HUDEP-2 (cell line): ENCODE results near the gene RTN4R.
"Not testable (repeated sequence)": the region's sequence is repeated elsewhere in the genome, so short reads cannot be mapped to it uniquely, and the experiment has no call there.

Experiments
- DNase-seq, 76 experiments: peaks; one replicate each; lab custom pipeline; 2025; ENCODE audit not compliant: unreplicated experiment in 76 of 76; lab: John Stamatoyannopoulos, UW

The RTN4R gene

DNA sequence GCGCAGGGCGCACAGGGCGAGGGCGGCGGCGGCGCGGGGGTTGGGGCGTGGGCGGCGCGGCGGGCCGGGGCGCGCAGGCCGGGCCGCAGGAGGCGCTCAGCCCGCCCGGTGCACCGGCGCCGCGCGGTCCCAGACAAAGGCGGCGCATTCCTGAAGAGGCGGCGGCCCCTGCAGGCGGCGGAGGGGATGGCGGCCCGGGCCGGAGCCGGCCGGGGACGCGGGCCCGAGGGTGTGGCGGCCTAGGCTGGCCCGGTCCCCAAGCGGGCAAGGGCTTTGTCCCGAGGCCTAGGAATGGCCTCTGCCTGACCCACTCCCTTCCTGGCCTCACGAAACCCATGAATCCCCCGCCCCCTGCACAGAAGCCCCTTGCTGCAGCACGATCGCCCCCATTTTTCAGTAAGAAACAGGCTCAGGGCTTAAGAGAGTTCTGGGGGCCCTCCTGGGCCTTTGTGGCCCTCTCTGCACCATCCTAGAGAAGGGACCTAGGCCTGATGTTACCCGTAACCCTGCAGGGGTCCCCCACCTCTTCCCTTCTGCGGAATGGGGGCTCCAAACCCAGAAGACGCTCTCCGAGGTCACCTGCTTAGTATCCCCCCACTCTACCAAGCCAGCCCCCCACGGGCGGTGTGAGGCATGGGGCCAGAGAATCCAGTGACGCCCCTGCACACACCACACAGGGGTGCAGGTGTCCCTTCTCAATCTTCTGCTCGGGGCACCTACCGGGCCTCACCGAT, at the start of gene RTN4R:
TSS of gene RTN4R (minus strand) at position 40 of the 734 bp plus-strand sequence. CDS start 226 bp downstream, outside the sequence.
- peak in 35 of 76 experiments; percentile 2 to 48 (median 26) for DNase-seq

DNA sequence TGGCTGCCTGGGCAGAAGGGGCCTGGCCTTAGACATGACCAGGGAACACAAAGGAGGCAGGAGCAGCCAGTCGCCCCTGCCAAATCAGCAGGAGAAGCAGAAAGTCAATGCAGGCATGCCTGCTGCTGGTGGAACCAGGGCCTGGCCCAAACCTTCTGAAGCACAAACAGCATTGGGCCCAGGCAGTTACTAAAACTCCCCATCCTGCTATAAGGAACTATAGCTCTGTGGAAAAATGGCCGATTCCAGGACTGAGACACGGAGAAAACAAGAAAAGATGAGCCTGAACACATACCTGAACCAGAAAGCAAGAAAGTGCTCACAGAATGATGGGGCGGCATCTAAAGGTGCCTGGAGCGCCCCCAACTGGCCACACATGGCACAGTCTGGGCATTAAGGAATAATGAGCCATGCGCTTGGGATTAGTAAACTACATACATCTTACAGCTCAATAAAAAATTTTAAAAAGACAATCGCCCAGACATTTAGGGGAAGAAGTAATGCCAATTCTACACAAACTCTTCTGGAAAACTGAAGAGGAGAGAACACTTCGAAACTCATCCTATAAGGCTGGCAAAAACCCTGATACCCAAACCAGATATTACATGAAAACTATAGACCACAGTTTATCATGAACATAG, 49.4 kb upstream of the RTN4R start:
- DNase-seq: peak in 13 of 76 experiments; percentile 2 to 36 (median 14)

DNA sequence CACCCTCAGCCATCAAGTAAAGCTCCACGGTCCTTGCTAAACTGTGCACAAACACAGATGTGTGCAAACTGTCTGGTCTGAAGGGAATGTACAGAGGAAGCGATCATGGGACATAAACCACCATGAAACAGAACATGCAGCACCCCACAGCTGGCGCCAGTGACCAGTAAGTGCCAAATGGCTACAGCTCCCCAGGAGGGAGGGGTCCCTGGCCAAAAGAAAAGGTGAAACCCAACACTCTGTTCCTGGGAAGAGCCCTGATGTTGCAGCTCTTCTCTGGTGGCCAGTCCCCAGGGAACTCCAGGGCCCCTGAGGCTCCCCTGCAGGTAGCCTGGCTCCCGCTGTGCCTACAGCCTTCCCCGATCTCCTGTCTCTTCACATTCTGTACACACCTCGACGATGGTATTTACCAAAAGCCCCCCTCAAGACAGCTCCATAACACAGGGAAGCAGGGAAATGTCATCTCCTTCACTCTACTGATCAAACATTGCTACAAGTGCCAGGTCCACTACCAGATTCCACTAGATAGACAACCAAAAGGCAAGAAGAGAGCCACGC, 48.8 kb upstream of the RTN4R start:
- DNase-seq: no peak

DNA sequence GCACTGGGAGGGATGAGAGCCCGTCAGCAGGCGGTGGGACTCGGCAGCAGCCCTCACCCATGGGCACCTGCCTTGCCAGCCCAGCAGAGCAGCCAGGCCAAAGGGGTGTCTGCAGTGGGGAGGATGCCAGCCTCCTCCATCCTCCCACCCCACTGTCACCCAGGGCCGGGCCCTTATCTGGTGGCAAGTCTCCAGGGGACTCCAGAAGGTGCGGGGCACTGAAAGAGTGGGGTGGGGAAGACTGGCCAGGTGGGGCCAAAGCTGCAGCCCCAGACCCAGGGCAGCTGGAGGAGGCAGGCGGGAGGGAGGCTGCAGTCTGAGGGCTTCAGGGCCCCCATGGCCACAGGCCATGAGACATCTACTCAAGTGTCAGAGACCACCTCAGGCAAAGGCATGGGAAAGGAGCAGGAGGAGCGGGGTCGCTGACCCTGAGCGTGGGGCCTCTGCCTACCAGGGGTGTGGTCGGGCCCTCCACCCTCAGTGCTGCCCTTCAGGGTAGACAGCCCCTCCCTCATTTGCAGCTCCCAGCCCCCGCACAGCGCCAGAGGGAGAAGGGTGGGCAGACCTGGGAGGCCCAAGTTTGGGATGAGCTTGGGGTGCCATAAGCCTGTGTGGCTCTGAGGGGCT, 48.2 kb upstream of the RTN4R start:
- no peak for DNase-seq

DNA sequence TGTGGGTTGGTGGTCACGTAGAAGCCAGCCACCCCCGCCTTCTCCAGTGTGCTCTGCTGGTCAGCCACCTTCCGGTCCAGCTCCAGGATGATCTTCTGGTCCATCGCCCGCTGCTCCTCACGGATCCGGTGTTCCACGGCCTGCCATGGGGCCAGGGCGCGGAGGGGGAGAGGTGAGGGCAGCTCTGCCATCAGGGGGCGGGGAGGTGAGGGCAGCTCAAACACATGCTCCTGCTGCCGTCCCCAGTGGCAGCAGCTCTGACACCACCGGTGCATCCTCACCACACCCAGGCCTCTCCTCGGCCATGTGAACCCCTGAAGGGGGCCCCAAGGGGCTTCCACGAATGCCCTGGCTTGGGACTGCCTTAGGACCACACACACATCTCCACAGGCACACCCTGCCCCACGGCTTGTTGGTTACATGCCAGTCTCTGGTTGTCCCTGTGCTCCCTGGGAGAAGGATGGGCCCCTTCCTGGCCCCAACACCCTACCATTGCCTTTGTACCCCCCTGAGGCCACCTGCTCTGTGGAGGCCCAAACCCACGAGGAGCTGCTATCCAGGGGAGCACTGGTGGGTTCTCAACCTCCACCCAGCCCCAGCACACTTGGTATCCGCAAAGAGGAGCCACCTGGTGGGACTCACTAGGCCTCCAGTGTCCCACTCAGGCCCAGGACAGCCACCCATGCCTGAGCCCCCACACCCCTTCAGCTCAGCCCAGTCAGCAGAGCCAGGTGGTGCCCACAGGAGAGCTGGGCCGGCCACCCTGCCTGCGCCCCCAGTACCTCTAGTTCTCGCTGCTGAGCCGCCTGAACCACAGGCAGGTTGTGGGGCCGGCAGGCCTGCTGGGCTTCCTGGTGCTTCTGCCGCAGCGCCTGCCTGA, 47.5 kb upstream of the RTN4R start:
- DNase-seq: no peak

DNA sequence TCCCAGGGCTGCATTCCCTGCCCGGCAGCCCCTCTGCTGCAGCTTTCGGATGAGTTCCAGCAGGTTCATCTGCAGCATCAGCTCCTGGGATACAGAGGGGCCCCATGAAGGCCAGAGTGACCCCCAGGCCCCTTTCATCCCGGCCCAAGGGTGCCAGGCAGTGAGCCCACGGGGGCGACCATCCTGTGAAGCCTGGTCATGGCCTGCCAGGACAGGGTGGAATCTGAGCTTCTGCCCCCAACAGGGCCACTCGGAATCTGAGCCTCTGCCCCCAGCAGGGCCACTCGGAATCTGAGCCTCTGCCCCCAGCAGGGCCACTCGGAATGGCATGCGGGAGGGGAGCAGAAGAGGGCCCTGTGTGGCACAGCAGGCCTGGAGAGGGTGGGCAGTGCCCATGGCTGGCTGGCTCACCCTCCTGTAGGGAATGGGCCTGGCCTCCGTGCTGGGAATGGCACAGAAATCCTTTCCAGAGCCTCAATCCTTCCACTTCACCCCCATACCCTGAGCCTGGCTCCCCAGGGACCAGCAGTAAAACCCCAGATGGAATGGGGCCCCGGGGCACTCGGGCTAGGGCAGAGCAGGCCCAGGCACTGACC, 46.7 kb upstream of the RTN4R start:
- not testable (repeated sequence) for DNase-seq

DNA sequence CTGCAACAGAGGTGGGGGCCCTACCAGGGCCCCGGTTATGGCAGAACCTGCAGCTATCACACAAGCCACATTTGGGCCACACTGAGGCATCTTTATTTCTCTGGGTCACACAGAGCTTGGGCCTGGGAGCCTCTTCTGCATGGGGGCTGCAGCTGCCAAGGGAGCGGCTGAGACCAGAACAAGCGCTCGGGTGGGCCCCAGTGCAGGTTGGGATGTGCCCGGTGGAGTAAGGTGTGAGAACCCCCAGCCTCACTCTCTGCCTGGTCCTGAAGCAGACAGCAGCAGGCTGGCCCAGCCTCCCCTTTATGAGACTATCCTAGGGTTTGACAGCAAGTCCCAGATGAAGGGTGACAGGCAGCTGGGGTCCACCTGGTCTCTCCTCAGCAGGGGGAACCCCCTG, 46.1 kb upstream of the RTN4R start:
- DNase-seq: not testable (repeated sequence)

DNA sequence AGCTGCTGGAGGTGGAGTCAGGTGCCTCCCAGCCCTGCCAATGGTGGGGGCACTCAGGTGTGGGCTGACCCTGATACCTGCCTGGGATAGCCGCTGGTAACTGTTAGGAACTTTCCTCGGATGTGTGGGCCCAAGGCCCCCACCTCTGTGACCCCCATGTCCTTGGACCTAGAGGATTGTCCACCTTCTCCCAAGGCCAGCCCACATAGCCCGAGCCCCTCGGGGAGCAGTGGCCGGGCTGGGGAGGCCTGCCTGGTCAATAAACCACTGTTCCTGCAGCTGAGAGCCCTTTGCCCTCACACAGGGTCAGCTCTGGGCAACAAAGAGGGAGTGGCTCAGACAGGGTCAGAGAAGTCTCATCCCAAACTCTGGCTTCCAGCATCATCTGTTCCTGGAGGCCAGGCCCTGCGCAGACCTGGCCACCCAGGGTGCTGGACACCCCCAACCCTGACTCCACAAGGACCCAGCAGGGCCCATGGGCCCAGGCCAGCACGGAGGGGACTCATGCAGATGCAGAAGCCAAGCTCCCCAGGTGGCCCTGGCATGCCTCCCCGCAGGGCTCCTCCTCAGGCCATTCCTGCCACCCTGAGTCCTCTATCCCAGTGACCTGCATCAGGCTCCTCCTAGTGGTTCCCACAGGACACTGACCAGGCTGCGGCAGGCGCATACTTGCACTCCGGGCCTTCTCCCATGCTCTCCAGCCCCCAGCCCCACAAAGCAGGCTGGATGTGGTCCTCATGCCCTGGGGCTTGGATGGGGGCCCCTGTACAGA, 45.4 kb upstream of the RTN4R start:
- not testable (repeated sequence) for DNase-seq

DNA sequence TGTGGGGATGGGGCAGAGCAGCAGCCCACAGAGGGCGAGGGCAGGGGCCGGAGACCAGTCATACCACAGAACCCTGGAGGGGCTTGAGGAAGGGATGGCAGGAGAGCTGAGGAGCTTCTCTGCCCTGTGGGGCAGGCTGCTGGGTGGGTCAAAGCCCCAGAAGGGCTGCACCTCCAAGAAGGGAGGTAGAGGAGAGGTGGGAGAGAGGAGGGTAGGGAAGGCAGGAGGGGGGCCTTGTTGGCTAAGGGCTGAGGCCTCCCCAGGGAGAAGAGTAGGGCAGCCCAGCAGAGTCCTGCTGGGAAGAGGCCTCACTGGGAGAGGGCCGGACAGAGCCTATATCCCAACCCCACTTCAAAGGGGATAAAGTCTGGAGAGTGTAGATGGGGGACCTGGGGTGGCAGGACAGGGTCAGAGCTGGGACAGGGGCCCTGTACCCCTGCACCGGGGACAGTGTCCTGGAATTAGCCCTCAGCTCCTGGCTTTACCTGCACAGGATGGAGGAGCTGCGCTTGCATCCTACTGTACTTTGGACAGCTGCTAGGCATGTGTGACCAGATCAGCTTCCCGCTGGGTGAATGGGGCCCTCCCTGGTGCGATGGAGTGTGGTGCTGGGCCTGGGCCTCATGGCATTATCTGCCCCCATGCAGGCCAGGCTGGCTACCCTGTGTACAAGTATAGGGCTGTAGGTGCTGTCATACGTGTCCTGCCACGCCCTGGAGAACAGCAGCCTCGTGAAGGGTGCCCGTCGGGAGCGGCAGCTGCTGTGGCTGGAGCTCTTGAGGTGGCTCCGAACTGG, 44.5 kb upstream of the RTN4R start:
- no peak for DNase-seq

DNA sequence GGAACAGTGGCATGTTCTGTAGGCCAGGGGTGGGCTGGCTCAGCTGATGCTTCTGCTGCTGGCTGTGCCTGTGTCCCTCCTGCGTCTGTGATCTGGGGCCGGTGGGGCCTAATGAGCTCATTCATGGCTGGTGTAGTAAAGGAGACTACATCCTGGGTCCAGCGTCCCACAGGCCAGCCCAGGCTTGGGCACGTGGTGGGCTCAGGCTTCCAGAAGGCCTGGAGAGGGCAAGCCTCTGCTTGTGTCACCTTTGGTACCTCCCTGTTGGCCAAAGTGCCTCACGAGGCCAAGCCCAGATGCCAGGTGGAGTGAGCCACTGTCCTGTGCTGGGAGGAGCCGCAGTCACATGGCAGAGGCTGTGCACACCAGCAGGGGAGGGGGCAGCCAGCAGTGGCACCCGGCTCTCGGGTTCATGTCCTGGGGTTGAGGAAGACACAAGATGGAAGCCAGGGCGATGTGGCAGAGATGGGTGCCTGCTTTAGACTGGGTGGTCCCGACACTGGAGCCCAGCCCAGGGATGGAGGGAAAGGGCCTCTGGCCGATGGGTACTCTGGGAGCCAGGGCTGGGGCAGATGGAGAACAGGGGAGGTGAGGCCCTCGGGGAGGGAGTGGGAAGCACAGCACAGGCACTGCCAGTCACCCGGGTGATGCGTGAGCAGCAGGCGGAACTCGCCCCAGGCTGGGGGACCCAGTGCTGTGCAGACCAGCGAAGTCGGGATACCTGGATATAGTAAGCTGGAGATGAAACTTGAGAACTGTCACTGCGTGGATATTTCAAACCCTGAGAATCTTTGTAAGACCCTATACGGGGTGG, 43.3 kb upstream of the RTN4R start:
- DNase-seq: not testable (repeated sequence)

DNA sequence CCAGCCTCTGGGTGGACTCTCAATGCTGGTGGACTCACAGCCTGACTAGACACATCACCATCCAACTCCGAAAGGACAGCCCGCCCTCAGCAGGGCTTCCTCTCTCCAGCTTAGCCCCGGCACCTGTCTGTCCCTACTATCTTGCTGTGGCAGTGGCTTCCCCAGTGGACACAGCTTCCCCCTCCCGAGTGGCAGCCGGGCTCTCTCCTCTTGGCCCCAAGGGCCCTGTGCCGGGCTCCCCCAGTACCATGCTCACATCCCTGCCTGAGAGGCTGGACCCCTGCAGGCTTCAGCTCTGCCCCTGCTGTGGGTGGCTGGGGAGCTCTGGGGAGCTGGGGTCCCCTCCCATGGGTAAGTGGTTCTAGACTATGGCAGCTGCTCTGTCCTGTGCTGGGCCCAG, 42.7 kb upstream of the RTN4R start:
- DNase-seq: not testable (repeated sequence)

DNA sequence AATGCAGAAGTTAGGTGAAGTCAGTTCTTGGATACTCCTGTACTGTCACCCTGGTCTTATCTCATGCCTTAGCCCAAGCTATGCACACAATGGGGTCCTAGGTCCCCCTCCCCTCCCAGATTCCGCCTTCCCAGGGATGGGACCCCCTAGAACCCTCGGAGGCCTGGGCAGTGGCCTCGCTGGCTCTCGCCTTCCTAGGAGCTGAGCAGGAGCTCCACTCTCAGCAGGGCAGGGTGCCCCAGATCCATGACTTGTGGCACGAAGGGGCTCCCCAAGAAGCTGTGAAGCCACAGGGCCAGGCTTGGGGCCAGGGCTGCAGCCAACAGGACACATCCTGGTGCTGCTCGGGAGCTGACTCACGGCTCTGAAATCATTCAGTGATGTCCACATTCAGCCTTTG, 42.1 kb upstream of the RTN4R start:
- not testable (repeated sequence) for DNase-seq

DNA sequence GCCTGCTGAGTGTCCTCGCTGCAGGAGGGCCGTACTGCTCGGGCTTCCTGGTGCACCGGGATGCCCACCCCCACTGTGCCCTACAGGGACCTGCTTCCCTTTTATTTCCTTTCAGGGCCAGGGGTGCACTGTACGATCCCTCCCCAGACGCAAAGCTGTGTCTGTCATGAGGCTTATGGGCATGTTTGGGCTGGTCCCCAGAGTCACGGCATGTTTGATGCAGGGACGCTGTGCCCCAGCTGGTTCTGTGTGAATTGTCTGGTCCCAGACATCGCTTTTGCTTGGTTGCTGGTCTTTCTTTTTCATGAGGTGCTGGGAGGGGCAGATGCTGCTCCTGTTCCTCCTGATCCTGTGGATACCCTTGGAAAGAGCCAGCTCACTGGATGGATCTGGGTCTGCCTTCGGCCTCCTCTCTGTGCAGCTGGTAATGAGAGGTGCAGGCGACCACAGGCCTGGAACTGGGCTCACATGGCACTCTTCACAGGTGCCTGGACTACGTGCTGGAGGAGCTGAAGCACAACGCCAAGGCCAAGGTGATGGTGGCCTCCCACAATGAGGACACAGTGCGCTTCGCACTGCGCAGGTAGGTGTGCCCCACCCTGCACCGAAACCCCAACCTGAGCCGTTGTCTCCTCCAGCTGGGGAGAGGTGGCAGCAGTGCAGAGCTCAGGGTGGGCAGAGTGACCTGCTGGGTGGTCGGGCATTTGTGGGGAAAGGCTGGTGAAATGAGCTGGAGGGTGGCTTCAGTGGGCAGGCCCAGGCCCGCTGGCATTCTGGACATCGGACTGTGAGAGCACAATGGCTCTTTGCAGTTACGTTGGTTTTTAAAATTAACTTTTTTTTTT, 40.9 kb upstream of the RTN4R start:
- DNase-seq: not testable (repeated sequence)

DNA sequence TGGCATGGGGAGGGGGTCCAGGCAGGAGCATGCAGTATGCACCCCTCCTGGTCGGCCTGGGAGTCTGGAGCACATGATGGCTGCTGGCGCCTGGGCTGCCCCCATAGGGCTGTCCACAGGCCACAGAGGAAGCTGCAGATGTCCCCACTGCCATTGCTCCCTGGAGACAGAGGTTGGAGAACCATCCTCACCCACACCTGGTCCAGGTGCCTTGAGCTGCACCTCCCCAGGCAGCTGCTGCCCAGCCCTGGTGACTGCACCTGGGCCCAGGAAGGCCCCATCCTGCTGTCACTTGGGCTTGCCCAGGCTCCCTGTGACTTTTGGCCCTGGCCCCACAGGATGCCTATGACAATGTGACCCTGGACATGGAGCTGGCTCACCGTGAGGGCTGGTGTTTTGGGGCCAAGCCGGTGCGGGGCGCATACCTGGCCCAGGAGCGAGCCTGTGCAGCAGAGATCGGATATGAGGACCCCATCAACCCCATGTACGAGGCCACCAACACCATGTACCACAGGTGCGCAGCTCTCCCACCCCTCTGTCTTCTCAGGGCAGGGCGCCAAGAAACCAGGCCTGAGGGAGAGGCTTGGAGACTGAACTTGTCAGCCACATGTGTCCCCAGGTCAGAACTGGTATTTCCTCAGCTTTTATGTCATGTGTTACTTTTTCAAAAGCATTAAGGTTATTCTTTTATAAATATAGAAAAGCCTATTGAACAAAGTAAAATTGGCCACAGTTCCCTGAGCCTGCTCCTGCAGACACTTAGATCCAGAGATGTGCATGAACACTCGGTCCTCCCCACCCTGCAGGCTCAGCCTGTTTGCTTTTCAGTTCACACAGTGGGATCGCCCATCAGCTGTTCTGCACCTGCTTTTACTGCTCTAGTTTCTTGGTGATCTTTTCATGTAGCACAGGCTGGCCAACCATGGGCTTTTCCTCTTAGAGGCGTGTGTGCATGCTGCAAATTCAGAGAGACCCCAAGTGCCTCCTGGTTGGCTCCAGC, 39.6 kb upstream of the RTN4R start:
- DNase-seq: not testable (repeated sequence)

DNA sequence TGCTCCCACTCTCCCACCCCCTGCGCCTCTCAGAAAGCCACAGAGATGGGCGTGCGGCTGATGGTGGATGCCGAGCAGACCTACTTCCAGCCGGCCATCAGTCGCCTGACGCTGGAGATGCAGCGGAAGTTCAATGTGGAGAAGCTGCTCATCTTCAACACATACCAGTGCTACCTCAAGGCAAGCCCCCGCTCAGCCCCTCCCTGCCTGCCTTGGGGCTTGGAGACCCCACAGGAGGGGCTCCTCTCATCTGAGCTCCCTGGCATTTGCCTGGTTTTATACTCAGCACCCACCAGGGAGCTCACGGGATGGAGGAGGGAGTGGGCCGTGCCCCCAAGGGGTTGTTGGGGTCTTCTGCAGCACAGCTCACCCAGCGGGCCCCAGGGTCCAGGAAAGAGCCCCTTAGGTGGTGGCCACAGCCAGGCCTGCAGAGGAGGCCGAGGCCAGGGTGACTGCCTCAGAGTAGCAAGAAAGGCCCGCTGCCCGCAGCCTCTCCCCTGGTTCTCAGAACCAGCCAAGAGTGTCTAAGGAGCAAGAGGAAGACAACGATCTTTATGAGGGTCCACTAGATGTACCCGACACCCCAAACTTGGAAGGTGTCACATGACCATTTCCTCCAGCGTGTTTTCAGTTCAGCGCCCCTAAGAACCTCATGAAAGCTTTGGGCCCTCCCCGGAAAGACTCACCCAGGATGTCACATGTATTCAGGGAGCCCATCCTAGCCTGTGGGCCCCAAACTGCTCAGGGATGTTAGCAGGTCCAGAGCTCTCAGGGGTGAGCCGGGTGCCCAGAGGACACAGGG, 38.7 kb upstream of the RTN4R start:
- DNase-seq: not testable (repeated sequence)
